Heart right ventricle (tissue), 16 donors: ENCODE measurements around the gene FAM227B. TPM values are rescaled to one million over a fixed set of nuclear protein-coding genes. Genes with fewer than 3 reads are reported as not detected.

Experiments used
- ATAC-seq, 8 donors: fragments of 200-7000 bp; cut with Tn5 transposase; one replicate each; pipeline ENCODE4 v1.9.1; 2020; ENCODE audit warnings: mild to moderate bottlenecking in 8 of 8, moderate library complexity in 8 of 8, moderate number of reproducible peaks in 1 of 8
- DNase-seq, 2 donors: peaks; one replicate each; pipeline ENCODE4 v3.0.0-alpha.2; 2020
- H3K27ac ChIP-seq, 10 donors: fragments of 200-600 bp; sonication (generic) in 2 of 10; one replicate each; pipeline versions ENCODE4 v1.5.0 to v1.8.0; 2020 to 2022; ENCODE audit warnings: mild to moderate bottlenecking in 3 of 10
- H3K27me3 ChIP-seq, 7 donors: fragments of 200-600 bp; one replicate each; pipeline ENCODE4 v1.8.0; 2021 to 2022; ENCODE audit warnings: mild to moderate bottlenecking in 2 of 7
- H3K36me3 ChIP-seq, 9 donors: fragments of 200-600 bp; sonication (generic) in 1 of 9; one replicate each; pipeline versions ENCODE4 v1.5.0 to v1.8.0; 2020 to 2022; ENCODE audit warnings: mild to moderate bottlenecking in 2 of 9
- H3K4me1 ChIP-seq, 9 donors: fragments of 200-600 bp; sonication (generic) in 1 of 9; one replicate each; pipeline versions ENCODE4 v1.5.0 to v1.8.0; 2020 to 2022; ENCODE audit warnings: mild to moderate bottlenecking in 4 of 9
- H3K4me3 ChIP-seq, 10 donors: fragments of 200-600 bp; sonication (generic) in 2 of 10; one replicate each; pipeline versions ENCODE4 v1.5.0 to v1.8.0; 2020 to 2022; ENCODE audit warnings: mild to moderate bottlenecking in 7 of 10, moderate library complexity in 2 of 10
- H3K9me3 ChIP-seq, 11 donors: fragments of 200-600 bp in 10 of 11; sonication (generic) in 2 of 11; one replicate each; pipeline versions ENCODE4 v1.5.0 to v1.8.0; 2013 to 2022; ENCODE audit warnings: mild to moderate bottlenecking in 2 of 11, control low read depth in 1 of 11, moderate library complexity in 1 of 11
- CTCF ChIP-seq, 9 donors: fragments of 200-600 bp; sonication (generic) in 2 of 9; IDR thresholded peaks; one replicate each; pipeline versions ENCODE4 v1.5.0 to v1.8.0; 2021 to 2022; ENCODE audit warnings: antibody characterized with exemption in 9 of 9, mild to moderate bottlenecking in 5 of 9, moderate library complexity in 1 of 9
- WGBS, 2 donors: extraction: QIAGEN DNeasy Blood & Tissue Kit; methylation state at CpG; one replicate each; pipeline ENCODE4 v1.1.7; 2013; ENCODE audit warnings: inconsistent platforms in 1 of 2; 5-methylcytosine and 5-hydroxymethylcytosine counted together
- intact Hi-C, 10 donors: fragments of 100-400 bp; cut with DNase I; formaldehyde crosslinking; loops; one replicate each; pipeline versions ENCODE4 v1.11.1 to v1.14.2; 2022
- polyA plus RNA-seq, 2 donors: library from polyadenylated mRNA; stranded (reverse); fragments of 200-250 nt; gene quantifications; one replicate each; pipeline ENCODE4 v1.2.3, GENCODE V29; 2013
- total RNA-seq, 10 donors: library from RNA; stranded (reverse); fragmentation: NEBNext Ultra II Directional in 3 of 10; extraction: Animal tissue kit (Norgen Biotek cat#: 25700) in 3 of 10; gene quantifications; one replicate each; pipeline versions ENCODE4 v1.2.1 to v1.2.4, GENCODE V29; 2021 to 2023
- donor health status: Arrhythmogenic right ventricular cardiomyopathy.
- donor health status: ischemic (EF 13 %, LVEDD 7.1; RV severe dilation, severe dysfunction).
- donor health status: healthy with polysubstance abuse.
- donor health status: DM: no; HTN: yes; CAD: no.
- donor health status: DM: no; HTN: no; CAD: no.
- donor health status: ischemic (EF 25% LVEDD 6.9; RV normal size, moderate dysfunction).
- donor health status: ischemic (EF 25% LVEDD 5.7; RV mildly dilated, moderate dysfunction).
- donor health status: healthy.
- donor health status: DM: yes; HTN: yes; CAD: no.
- donor health status: Ischemic cardiomyopathy.
- donor health status: ischemic (EF 35%, LVEDD 5.7; RV mildly dilated, moderate dysfunction).
- donor health status: nonischemic (EF 11% LVEDD 7.7; RV severe dilation, severe dysfunction).
- donor health status: DM: yes; HTN: yes; CAD: no.
- donor health status: PGD.
- donor health status: ischemic (EF 29% LVEDD 5.4; RV normal size, mild dysfunction).
- donor health status: nonischemic (EF 23%, LVEDD 6.1; RV moderate dilation, normal function).

Gene FAM227B
- total and polyA plus RNA-seq, 12 donors, result 5.1 to 22.8 (median 14.4) TPM

GRCh38 chr15:49427372-49427771, 193.2 kb downstream of the FAM227B start:
- ATAC-seq, result no peak
- TF ChIP-seq CTCF (IDR thresholded peaks at IDR 0.05), result no peak
- H3K4me3 ChIP-seq, result peak overlapping the region in 7 of 10 donors; percentile 26 to 56 (median 48)
- no peaks in the 10 kb centered on the region for H3K9me3 ChIP-seq
- no peaks in the 10 kb centered on the region for H3K36me3 ChIP-seq
- peak overlapping the region in 9 of 10 donors; percentile 55 to 81 (median 74) for H3K27ac ChIP-seq
- DNase-seq, result no peak
- H3K27me3 ChIP-seq, result no peaks in the 10 kb centered on the region
- H3K4me1 ChIP-seq, result peaks cover 0 to 30% (median 11%) of the 10 kb centered on the region in 9 donors
- intact Hi-C loops, result loop anchor here in 6 of 10 donors (5.0 to 10.0 kb wide), 7 partner anchors 35 to 717 kb away; partner anchors contain the start of genes DTWD1 (in 4 of the 6), FAM227B (in 4 of the 6) and EID1 (in 1 of the 6)

GRCh38 chr15:49424954-49425353, 195.7 kb downstream of the FAM227B start:
- H3K27me3 ChIP-seq, result no peaks in the 10 kb centered on the region
- DNase-seq (no peak), ATAC-seq (no peak)
- H3K4me3 ChIP-seq, result peak overlapping the region in 9 of 10 donors; percentile 29 to 56 (median 48)
- peaks cover 0 to 26% (median 10%) of the 10 kb centered on the region in 9 donors for H3K4me1 ChIP-seq
- intact Hi-C loops, result loop anchor here in 8 of 10 donors (5.0 to 10.0 kb wide), 13 partner anchors 37 to 720 kb away; partner anchors contain the start of genes DTWD1 (in 4 of the 8), FAM227B (in 4 of the 8), COPS2 (in 1 of the 8) and EID1 (in 1 of the 8)
- TF ChIP-seq CTCF (IDR thresholded peaks at IDR 0.05), result no peak
- peak overlapping the region in 9 of 10 donors; percentile 43 to 81 (median 74) for H3K27ac ChIP-seq
- 19 to 36% methylated on average over 1 of the region's 1 CpG for WGBS, 2 donors
- no peaks in the 10 kb centered on the region for H3K9me3 ChIP-seq
- H3K36me3 ChIP-seq, result no peaks in the 10 kb centered on the region

GRCh38 chr15:49423901-49424550, 196.6 kb downstream of the FAM227B start:
- H3K4me1 ChIP-seq, result peaks cover 0 to 17% (median 2%) of the 10 kb centered on the region in 9 donors
- no peaks in the 10 kb centered on the region for H3K9me3 ChIP-seq
- intact Hi-C loops, result loop anchor here in 8 of 10 donors (5.0 to 10.0 kb wide), 10 partner anchors 61 to 721 kb away; partner anchors contain the start of genes COPS2 (in 1 of the 8), DTWD1 (in 1 of the 8) and FAM227B (in 1 of the 8)
- WGBS, 2 donors, result 23 to 33% methylated on average over 6 of the region's 6 CpGs
- peak overlapping the region; percentile 20 to 56 (median 48) for H3K4me3 ChIP-seq
- H3K27ac ChIP-seq, result peak overlapping the region in 9 of 10 donors; percentile 58 to 81 (median 74)
- ATAC-seq, result peak in 2 of 8 donors; percentile 34 to 40
- H3K36me3 ChIP-seq, result no peaks in the 10 kb centered on the region
- TF ChIP-seq CTCF (IDR thresholded peaks at IDR 0.05), result no peak
- no peak for DNase-seq
- H3K27me3 ChIP-seq, result no peaks in the 10 kb centered on the region

- Histone ChIP-seq H3K4me3 (peak within 1 kb of the TSS; percentile 20 to 56 (median 48)), H3K27ac (peak within 1 kb of the TSS in 9 of 10 donors; percentile 58 to 81 (median 74)), H3K4me1 (peaks cover 0 to 14% (median 0%) of the 10 kb centered on the region in 9 donors), H3K9me3 (no peaks in the 10 kb centered on the region), H3K27me3 (no peaks in the 10 kb centered on the region), H3K36me3 (no peaks in the 10 kb centered on the region)
- TF ChIP-seq CTCF (IDR thresholded peaks at IDR 0.05), result peak in 3 of 9 donors; percentile 27 to 34 (median 30)
- ATAC-seq (peak; percentile 71 to 82 (median 78)), DNase-seq (no peak)
- WGBS, 2 donors, result 33 to 46% methylated on average over 4 of the region's 4 CpGs
- intact Hi-C loops, result loop anchor here in 8 of 10 donors (5.0 to 10.0 kb wide), 10 partner anchors 62 to 722 kb away; partner anchors contain the start of genes COPS2 (in 1 of the 8), DTWD1 (in 1 of the 8) and FAM227B (in 1 of the 8)
Observed at GRCh38 chr15:49423021-49423420, 197.6 kb downstream of the FAM227B start, which contains the start of gene FGF7. FGF7 (plus strand) TSS chr15:49423242; CDS start chr15:49424298, 1,056 bp downstream.
